ENCODE results near the gene FAM50B. TPM values are rescaled to one million over a fixed set of nuclear protein-coding genes. Genes with fewer than 3 reads are reported as not detected.

FAM50B gene
- total RNA-seq, 5 donors from 2014 or later (not counting 1 experiment from before 2014, with no cell fraction given): 2.3 to 14.9 (median 11.6) TPM

GRCh38 chr6:3819161-3820110 lies 29.7 kb upstream of the FAM50B start:
- POLR2A ChIA-PET: no interaction called here
- H3K27ac Mint-ChIP-seq: no peak overlapping the region

GRCh38 chr6:3820563-3820962 lies 28.6 kb upstream of the FAM50B start:
- H3K27ac Mint-ChIP-seq: no peak overlapping the region
- H3K9me3 ChIP-seq: no peaks in the 10 kb centered on the region
- no peak for ATAC-seq (replicated peaks in 1 of 4)
- no peak overlapping the region for H3K27ac ChIP-seq (ENCODE audit: low read length)
- 87% methylated on average over 5 of the region's 8 CpGs for WGBS (ENCODE audit: insufficient coverage)
- H3K4me1 ChIP-seq (ENCODE audit: control insufficient read depth in 1 of 2, extremely low read depth in 1 of 2, insufficient read depth in 2 of 2, low read length in 2 of 2): no peaks in the 10 kb centered on the region
- no peak overlapping the region for H3K4me3 ChIP-seq (ENCODE audit: control insufficient read depth in 1 of 2, extremely low read depth in 1 of 2, low read length in 1 of 2)
- H3K4me3 Mint-ChIP-seq: no peak overlapping the region
- H3K36me3 Mint-ChIP-seq: no peaks in the 10 kb centered on the region
- ChIA-PET CTCF (no interaction called here), POLR2A (interaction anchor here in 1 of 2 donors (0.6 kb wide), 1 partner anchor 174 kb away, joined by 3 read pairs; no protein-coding TSS in a partner anchor)
- H3K27me3 ChIP-seq (replicated peaks in 1 of 2; ENCODE audit: control insufficient read depth in 2 of 2, extremely low read depth in 1 of 2, insufficient read depth in 2 of 2, low read length in 1 of 2): peaks cover 0 to 5% of the 10 kb centered on the region in 2 experiments
- H3K4me1 Mint-ChIP-seq: no peaks in the 10 kb centered on the region
- DNase-seq: no peak
- H3K36me3 ChIP-seq (ENCODE audit: control insufficient read depth in 2 of 2, extremely low read depth in 1 of 2, insufficient read depth in 1 of 2, low read length in 1 of 2): no peaks in the 10 kb centered on the region
- no peaks in the 10 kb centered on the region for H3K9me3 Mint-ChIP-seq
- H3K27me3 Mint-ChIP-seq: no peaks in the 10 kb centered on the region

More at GRCh38 chr6:3819161-3820110, 29.7 kb upstream of the FAM50B start:
- CTCF ChIA-PET: no interaction called here
- H3K9me3 Mint-ChIP-seq: no peaks in the 10 kb centered on the region
- DNase-seq (no peak), ATAC-seq (replicated peaks in 1 of 4) (no peak)
- no peaks in the 10 kb centered on the region for H3K9me3 ChIP-seq
- H3K4me3 ChIP-seq (ENCODE audit: control insufficient read depth in 1 of 2, extremely low read depth in 1 of 2, low read length in 1 of 2): no peak overlapping the region
- H3K27me3 ChIP-seq (replicated peaks in 1 of 2; ENCODE audit: control insufficient read depth in 2 of 2, extremely low read depth in 1 of 2, insufficient read depth in 2 of 2, low read length in 1 of 2): peaks cover 0 to 5% of the 10 kb centered on the region in 2 experiments
- 88% methylated on average over 8 of the region's 12 CpGs for WGBS (ENCODE audit: insufficient coverage)
- no peak overlapping the region for H3K27ac ChIP-seq (ENCODE audit: low read length)
- no peaks in the 10 kb centered on the region for H3K27me3 Mint-ChIP-seq
- no peaks in the 10 kb centered on the region for H3K4me1 ChIP-seq (ENCODE audit: control insufficient read depth in 1 of 2, extremely low read depth in 1 of 2, insufficient read depth in 2 of 2, low read length in 2 of 2)
- H3K4me1 Mint-ChIP-seq: no peaks in the 10 kb centered on the region
- no peak overlapping the region for H3K4me3 Mint-ChIP-seq
- no peaks in the 10 kb centered on the region for H3K36me3 Mint-ChIP-seq
- H3K36me3 ChIP-seq (ENCODE audit: control insufficient read depth in 2 of 2, extremely low read depth in 1 of 2, insufficient read depth in 1 of 2, low read length in 1 of 2): no peaks in the 10 kb centered on the region

- no peak for DNase-seq
- Mint-ChIP-seq H3K27me3 (no peaks in the 10 kb centered on the region), H3K27ac (no peak overlapping the region), H3K9me3 (no peaks in the 10 kb centered on the region), H3K36me3 (no peaks in the 10 kb centered on the region), H3K4me3 (no peak overlapping the region), H3K4me1 (no peaks in the 10 kb centered on the region)
- H3K27me3 ChIP-seq (replicated peaks in 1 of 2; ENCODE audit: control insufficient read depth in 2 of 2, extremely low read depth in 1 of 2, insufficient read depth in 2 of 2, low read length in 1 of 2): peaks cover 0 to 5% of the 10 kb centered on the region in 2 experiments
- no peaks in the 10 kb centered on the region for H3K4me1 ChIP-seq (ENCODE audit: control insufficient read depth in 1 of 2, extremely low read depth in 1 of 2, insufficient read depth in 2 of 2, low read length in 2 of 2)
- ChIA-PET CTCF (no interaction called here), POLR2A (no interaction called here)
- no peaks in the 10 kb centered on the region for H3K9me3 ChIP-seq
- WGBS (ENCODE audit: insufficient coverage): 91% methylated on average over 10 of the region's 14 CpGs
- no peaks in the 10 kb centered on the region for H3K36me3 ChIP-seq (ENCODE audit: control insufficient read depth in 2 of 2, extremely low read depth in 1 of 2, insufficient read depth in 1 of 2, low read length in 1 of 2)
- H3K4me3 ChIP-seq (ENCODE audit: control insufficient read depth in 1 of 2, extremely low read depth in 1 of 2, low read length in 1 of 2): no peak overlapping the region
- ATAC-seq (replicated peaks in 1 of 4): no peak
- no peak overlapping the region for H3K27ac ChIP-seq (ENCODE audit: low read length)
These were observed 26.3 kb upstream of the FAM50B start for GRCh38 chr6:3822747-3823445.

GRCh38 chr6:3823671-3824070 lies 25.5 kb upstream of the FAM50B start:
- Mint-ChIP-seq H3K4me1 (no peaks in the 10 kb centered on the region), H3K4me3 (no peak overlapping the region), H3K9me3 (no peaks in the 10 kb centered on the region), H3K27me3 (no peaks in the 10 kb centered on the region), H3K36me3 (no peaks in the 10 kb centered on the region), H3K27ac (no peak overlapping the region)
- Histone ChIP-seq H3K36me3 (ENCODE audit: control insufficient read depth in 2 of 2, extremely low read depth in 1 of 2, insufficient read depth in 1 of 2, low read length in 1 of 2) (no peaks in the 10 kb centered on the region), H3K27ac (ENCODE audit: low read length) (no peak overlapping the region), H3K9me3 (no peaks in the 10 kb centered on the region), H3K4me1 (ENCODE audit: control insufficient read depth in 1 of 2, extremely low read depth in 1 of 2, insufficient read depth in 2 of 2, low read length in 2 of 2) (no peaks in the 10 kb centered on the region), H3K27me3 (replicated peaks in 1 of 2; ENCODE audit: control insufficient read depth in 2 of 2, extremely low read depth in 1 of 2, insufficient read depth in 2 of 2, low read length in 1 of 2) (peaks cover 0 to 5% of the 10 kb centered on the region in 2 experiments), H3K4me3 (ENCODE audit: control insufficient read depth in 1 of 2, extremely low read depth in 1 of 2, low read length in 1 of 2) (no peak overlapping the region)
- WGBS (ENCODE audit: insufficient coverage): no CpG with 5 or more reads among the region's 6 CpGs
- no peak for ATAC-seq (replicated peaks in 1 of 4)
- no peak for DNase-seq
- POLR2A ChIA-PET: no interaction called here
- CTCF ChIA-PET: no interaction called here

GRCh38 chr6:3825331-3825831 lies 23.8 kb upstream of the FAM50B start:
- H3K36me3 ChIP-seq (ENCODE audit: control insufficient read depth in 2 of 2, extremely low read depth in 1 of 2, insufficient read depth in 1 of 2, low read length in 1 of 2): no peaks in the 10 kb centered on the region
- Mint-ChIP-seq H3K4me1 (no peaks in the 10 kb centered on the region), H3K36me3 (no peaks in the 10 kb centered on the region), H3K27me3 (peaks cover 2 to 13% of the 10 kb centered on the region in 2 donors), H3K9me3 (no peaks in the 10 kb centered on the region), H3K27ac (no peak overlapping the region), H3K4me3 (no peak overlapping the region)
- H3K4me1 ChIP-seq (ENCODE audit: control insufficient read depth in 1 of 2, extremely low read depth in 1 of 2, insufficient read depth in 2 of 2, low read length in 2 of 2): no peaks in the 10 kb centered on the region
- no peak overlapping the region for H3K4me3 ChIP-seq (ENCODE audit: control insufficient read depth in 1 of 2, extremely low read depth in 1 of 2, low read length in 1 of 2)
- CTCF ChIA-PET: no interaction called here
- H3K9me3 ChIP-seq: no peaks in the 10 kb centered on the region
- POLR2A ChIA-PET: no interaction called here
- 95% methylated on average over 10 of the region's 15 CpGs for WGBS (ENCODE audit: insufficient coverage)
- no peak overlapping the region for H3K27ac ChIP-seq (ENCODE audit: low read length)
- H3K27me3 ChIP-seq (replicated peaks in 1 of 2; ENCODE audit: control insufficient read depth in 2 of 2, extremely low read depth in 1 of 2, insufficient read depth in 2 of 2, low read length in 1 of 2): peaks cover 0 to 5% of the 10 kb centered on the region in 2 experiments
- ATAC-seq (replicated peaks in 1 of 4) (no peak), DNase-seq (no peak)

GRCh38 chr6:3825851-3826581 lies 23.2 kb upstream of the FAM50B start:
- H3K9me3 Mint-ChIP-seq: no peaks in the 10 kb centered on the region
- no peak overlapping the region for H3K27ac ChIP-seq (ENCODE audit: low read length)
- H3K27me3 ChIP-seq (replicated peaks in 1 of 2; ENCODE audit: control insufficient read depth in 2 of 2, extremely low read depth in 1 of 2, insufficient read depth in 2 of 2, low read length in 1 of 2): peaks cover 0 to 2% of the 10 kb centered on the region in 2 experiments
- H3K4me3 Mint-ChIP-seq: peak overlapping the region in 1 of 3 donors; percentile 2
- peaks cover 7 to 20% of the 10 kb centered on the region in 2 donors for H3K27me3 Mint-ChIP-seq
- ATAC-seq (replicated peaks in 1 of 4) (no peak), DNase-seq (no peak)
- ChIA-PET CTCF (no interaction called here), POLR2A (no interaction called here)
- no peak overlapping the region for H3K4me3 ChIP-seq (ENCODE audit: control insufficient read depth in 1 of 2, extremely low read depth in 1 of 2, low read length in 1 of 2)
- H3K27ac Mint-ChIP-seq: no peak overlapping the region
- no peaks in the 10 kb centered on the region for H3K4me1 Mint-ChIP-seq
- no peaks in the 10 kb centered on the region for H3K9me3 ChIP-seq
- no peaks in the 10 kb centered on the region for H3K36me3 Mint-ChIP-seq
- 79% methylated on average over 10 of the region's 15 CpGs for WGBS (ENCODE audit: insufficient coverage)
- no peaks in the 10 kb centered on the region for H3K36me3 ChIP-seq (ENCODE audit: control insufficient read depth in 2 of 2, extremely low read depth in 1 of 2, insufficient read depth in 1 of 2, low read length in 1 of 2)
- H3K4me1 ChIP-seq (ENCODE audit: control insufficient read depth in 1 of 2, extremely low read depth in 1 of 2, insufficient read depth in 2 of 2, low read length in 2 of 2): no peaks in the 10 kb centered on the region
